SH-SY5Y (cell line): ENCODE data around the gene UBXN6.

ENCODE experiments used
- GATA2 ChIP-seq: IDR thresholded peaks from 2 replicates; pipeline ENCODE4 v1.6.1; 2011; ENCODE audit warnings: mild to moderate bottlenecking, low read depth, low read length
- GATA3 ChIP-seq: IDR thresholded peaks from 2 replicates; pipeline ENCODE4 v1.6.1; 2011; ENCODE audit warnings: low read depth, mild to moderate bottlenecking, low read length, moderate library complexity

- TF ChIP-seq GATA2 (no peak), GATA3 (no peak)
These were observed 1.1 kb downstream of the UBXN6 start for GRCh38 chr19:4456476-4456842.
